ENCODE results near the gene PAWR. TPM values are rescaled to one million over a fixed set of nuclear protein-coding genes. Genes with fewer than 3 reads are reported as not detected.

The PAWR gene
- polyA plus RNA-seq (16.3 to 41.1 TPM (median 23.4 TPM) in 3 replicates), polyA minus RNA-seq (4.4 to 26.8 TPM (median 10.9 TPM) in 3 replicates)
- polyA plus RNA-seq (2011; ENCODE audit: low read depth): 437 TPM
- 12.6 and 20.6 TPM in 2 replicates for polyA plus RNA-seq (2011; cell fraction: cytosol; rRNA removed)
- 44.6 and 61.7 TPM in 2 replicates for polyA plus RNA-seq (2011; cell fraction: nucleus; rRNA removed)
- 35.6 and 56.4 TPM in 2 replicates for polyA plus RNA-seq (2012; ENCODE audit: low replicate concordance)
- polyA minus RNA-seq (2011; cell fraction: cytosol; rRNA and poly(A)+ RNA removed): 44.3 TPM
- polyA minus RNA-seq (2011; cell fraction: nucleus; rRNA and poly(A)+ RNA removed): 36.2 and 73.8 TPM in 2 replicates

GRCh38 chr12:79690638-79691510 lies at the start of gene PAWR:
Gene PAWR (minus strand): TSS chr12:79690964. CDS start chr12:79690244, 720 bp downstream.
- dilution Hi-C loops (cut with MboI; ENCODE audit: extremely low pct_ligation_motif_present, low sequenced_read_pairs): no loop called here
- H2AFZ ChIP-seq (ENCODE audit: control insufficient read depth, low read length): peak within 1 kb of the TSS; percentile 83
- no peaks in the 10 kb centered on the region for H3K27me3 ChIP-seq (ENCODE audit: control insufficient read depth, extremely low read depth, insufficient read depth, low read length)
- FAIRE-seq (no peak), DNase-seq (ENCODE audit: low read depth, low spot score) (no peak)
- H3K9me1 ChIP-seq (ENCODE audit: control insufficient read depth, extremely low read depth, insufficient read depth, low read length): no peaks in the 10 kb centered on the region
- TF ChIP-seq EZH2 (IDR thresholded peaks at IDR 0.05; ENCODE audit: low read length): no peak
- TF ChIP-seq, protein P1, sequence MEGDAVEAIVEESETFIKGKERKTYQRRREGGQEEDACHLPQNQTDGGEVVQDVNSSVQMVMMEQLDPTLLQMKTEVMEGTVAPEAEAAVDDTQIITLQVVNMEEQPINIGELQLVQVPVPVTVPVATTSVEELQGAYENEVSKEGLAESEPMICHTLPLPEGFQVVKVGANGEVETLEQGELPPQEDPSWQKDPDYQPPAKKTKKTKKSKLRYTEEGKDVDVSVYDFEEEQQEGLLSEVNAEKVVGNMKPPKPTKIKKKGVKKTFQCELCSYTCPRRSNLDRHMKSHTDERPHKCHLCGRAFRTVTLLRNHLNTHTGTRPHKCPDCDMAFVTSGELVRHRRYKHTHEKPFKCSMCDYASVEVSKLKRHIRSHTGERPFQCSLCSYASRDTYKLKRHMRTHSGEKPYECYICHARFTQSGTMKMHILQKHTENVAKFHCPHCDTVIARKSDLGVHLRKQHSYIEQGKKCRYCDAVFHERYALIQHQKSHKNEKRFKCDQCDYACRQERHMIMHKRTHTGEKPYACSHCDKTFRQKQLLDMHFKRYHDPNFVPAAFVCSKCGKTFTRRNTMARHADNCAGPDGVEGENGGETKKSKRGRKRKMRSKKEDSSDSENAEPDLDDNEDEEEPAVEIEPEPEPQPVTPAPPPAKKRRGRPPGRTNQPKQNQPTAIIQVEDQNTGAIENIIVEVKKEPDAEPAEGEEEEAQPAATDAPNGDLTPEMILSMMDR (optimal IDR thresholded peaks at IDR 0.05 in 1 of 3, IDR thresholded peaks at IDR 0.05 in 1 of 3, conservative IDR thresholded peaks at IDR 0.05 in 1 of 3; ENCODE audit: extremely low read depth in 1 of 3, insufficient read depth in 2 of 3, low read length in 3 of 3): peak in 2 of 3 experiments; percentile 25 to 64
- H3K36me3 ChIP-seq (ENCODE audit: control insufficient read depth in 2 of 2, extremely low read depth in 1 of 2, insufficient read depth in 2 of 2, low read length in 2 of 2): peaks cover 0 to 2% of the 10 kb centered on the region in 2 experiments
- H3K9me3 ChIP-seq (ENCODE audit: control insufficient read depth, low read depth, low read length): no peaks in the 10 kb centered on the region
- H3K79me2 ChIP-seq (ENCODE audit: control insufficient read depth, insufficient read depth, low read length): peaks cover 44% of the 10 kb centered on the region
- peak within 1 kb of the TSS; percentile 99 for H3K27ac ChIP-seq (ENCODE audit: control insufficient read depth, insufficient read depth, low read length)
- peak within 1 kb of the TSS; percentile 94 for H3K9ac ChIP-seq (ENCODE audit: control insufficient read depth, extremely low read depth, insufficient read depth, low read length)
- peaks cover 32% of the 10 kb centered on the region for H3K4me1 ChIP-seq (ENCODE audit: control insufficient read depth, extremely low read depth, insufficient read depth, low read length)
- no peaks in the 10 kb centered on the region for H4K20me1 ChIP-seq (ENCODE audit: control insufficient read depth, extremely low read depth, insufficient read depth, low read length)
- peak within 1 kb of the TSS; percentile 91 for H3K4me2 ChIP-seq (ENCODE audit: control insufficient read depth, extremely low read depth, insufficient read depth, low read depth, low read length)
- H3K4me3 ChIP-seq (ENCODE audit: control insufficient read depth in 2 of 3, extremely low read depth in 1 of 3, insufficient read depth in 2 of 3, low read depth in 1 of 3, low read length in 3 of 3): peak within 1 kb of the TSS; percentile 80 to 97 (median 92)

GRCh38 chr12:79737875-79738718 lies 47.3 kb upstream of the PAWR start:
- no peaks in the 10 kb centered on the region for H3K36me3 ChIP-seq (ENCODE audit: control insufficient read depth in 2 of 2, extremely low read depth in 1 of 2, insufficient read depth in 2 of 2, low read length in 2 of 2)
- TF ChIP-seq, protein P1 (optimal IDR thresholded peaks at IDR 0.05 in 1 of 3, IDR thresholded peaks at IDR 0.05 in 1 of 3, conservative IDR thresholded peaks at IDR 0.05 in 1 of 3; ENCODE audit: extremely low read depth in 1 of 3, insufficient read depth in 2 of 3, low read length in 3 of 3): peak; percentile 44 to 67 (median 52)
- no peak for TF ChIP-seq EZH2 (IDR thresholded peaks at IDR 0.05; ENCODE audit: low read length)
- no peak overlapping the region for H3K4me2 ChIP-seq (ENCODE audit: control insufficient read depth, extremely low read depth, insufficient read depth, low read depth, low read length)
- no peaks in the 10 kb centered on the region for H3K9me3 ChIP-seq (ENCODE audit: control insufficient read depth, low read depth, low read length)
- DNase-seq (ENCODE audit: low read depth, low spot score): peak; percentile 33
- no peak overlapping the region for H3K9ac ChIP-seq (ENCODE audit: control insufficient read depth, extremely low read depth, insufficient read depth, low read length)
- H3K4me3 ChIP-seq (ENCODE audit: control insufficient read depth in 2 of 3, extremely low read depth in 1 of 3, insufficient read depth in 2 of 3, low read depth in 1 of 3, low read length in 3 of 3): no peak overlapping the region
- no peak overlapping the region for H2AFZ ChIP-seq (ENCODE audit: control insufficient read depth, low read length)
- H3K79me2 ChIP-seq (ENCODE audit: control insufficient read depth, insufficient read depth, low read length): no peaks in the 10 kb centered on the region
- no peaks in the 10 kb centered on the region for H4K20me1 ChIP-seq (ENCODE audit: control insufficient read depth, extremely low read depth, insufficient read depth, low read length)
- no peaks in the 10 kb centered on the region for H3K27me3 ChIP-seq (ENCODE audit: control insufficient read depth, extremely low read depth, insufficient read depth, low read length)
- dilution Hi-C loops (cut with MboI; ENCODE audit: extremely low pct_ligation_motif_present, low sequenced_read_pairs): no loop called here
- FAIRE-seq: peak; percentile 81
- H3K27ac ChIP-seq (ENCODE audit: control insufficient read depth, insufficient read depth, low read length): no peak overlapping the region
- H3K9me1 ChIP-seq (ENCODE audit: control insufficient read depth, extremely low read depth, insufficient read depth, low read length): no peaks in the 10 kb centered on the region
- H3K4me1 ChIP-seq (ENCODE audit: control insufficient read depth, extremely low read depth, insufficient read depth, low read length): no peaks in the 10 kb centered on the region
